PC-3 (cell line): ENCODE measurements around the gene DGKD.

Experiments
- EZH2phosphoT487 ChIP-seq: fragments of 300-600 bp; sonication (generic); IDR thresholded peaks from 2 replicates; pipeline ENCODE4 v1.6.1; 2018; ENCODE audit warnings: mild to moderate bottlenecking, antibody characterized with exemption, low read length, borderline replicate concordance
- TF ChIP-seq, protein P1 (sequence below): fragments of 300-600 bp; sonication (generic); conservative IDR thresholded peaks from 2 replicates; pipeline ENCODE4 v1.5.1; 2017; ENCODE audit warnings: antibody characterized with exemption, low read depth, mild to moderate bottlenecking, low read length

DNA sequence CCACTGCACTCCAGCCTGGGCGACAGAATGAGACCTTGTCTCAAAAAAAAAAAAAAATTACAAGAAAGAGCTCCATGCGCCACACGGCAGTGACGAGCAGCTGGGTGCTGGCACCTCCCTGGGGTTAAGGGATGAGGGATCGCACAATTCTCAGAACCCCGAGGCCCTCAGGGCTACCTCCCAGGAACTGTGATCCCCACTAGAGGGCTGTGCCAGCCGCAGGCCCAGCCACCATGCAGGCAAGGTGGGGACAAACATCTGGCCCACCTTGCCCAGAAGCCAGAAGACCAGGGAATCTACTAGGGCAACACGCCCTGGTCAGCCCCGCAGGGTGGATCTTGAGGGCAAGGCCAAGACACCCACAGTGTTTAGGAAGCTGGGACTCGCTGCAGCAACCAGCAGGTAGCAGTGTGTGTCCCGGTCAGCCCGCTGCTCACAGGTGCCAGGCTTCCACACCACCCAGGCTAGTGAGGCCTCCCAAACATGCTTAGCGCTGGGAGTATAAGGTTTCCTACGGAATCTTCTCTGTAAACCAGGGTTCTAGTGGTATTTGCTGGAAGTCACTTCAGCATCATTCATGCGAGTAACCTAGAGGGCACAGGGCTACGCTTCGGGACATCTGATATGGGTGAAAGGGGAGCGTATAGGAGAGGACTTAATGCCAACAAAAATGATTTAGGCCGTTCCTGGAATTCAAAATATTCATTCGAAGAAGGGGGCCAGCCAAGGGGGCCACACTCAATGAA is 39.9 kb upstream of the DGKD start:
- TF ChIP-seq, protein P1, sequence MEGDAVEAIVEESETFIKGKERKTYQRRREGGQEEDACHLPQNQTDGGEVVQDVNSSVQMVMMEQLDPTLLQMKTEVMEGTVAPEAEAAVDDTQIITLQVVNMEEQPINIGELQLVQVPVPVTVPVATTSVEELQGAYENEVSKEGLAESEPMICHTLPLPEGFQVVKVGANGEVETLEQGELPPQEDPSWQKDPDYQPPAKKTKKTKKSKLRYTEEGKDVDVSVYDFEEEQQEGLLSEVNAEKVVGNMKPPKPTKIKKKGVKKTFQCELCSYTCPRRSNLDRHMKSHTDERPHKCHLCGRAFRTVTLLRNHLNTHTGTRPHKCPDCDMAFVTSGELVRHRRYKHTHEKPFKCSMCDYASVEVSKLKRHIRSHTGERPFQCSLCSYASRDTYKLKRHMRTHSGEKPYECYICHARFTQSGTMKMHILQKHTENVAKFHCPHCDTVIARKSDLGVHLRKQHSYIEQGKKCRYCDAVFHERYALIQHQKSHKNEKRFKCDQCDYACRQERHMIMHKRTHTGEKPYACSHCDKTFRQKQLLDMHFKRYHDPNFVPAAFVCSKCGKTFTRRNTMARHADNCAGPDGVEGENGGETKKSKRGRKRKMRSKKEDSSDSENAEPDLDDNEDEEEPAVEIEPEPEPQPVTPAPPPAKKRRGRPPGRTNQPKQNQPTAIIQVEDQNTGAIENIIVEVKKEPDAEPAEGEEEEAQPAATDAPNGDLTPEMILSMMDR, result no peak
- no peak for TF ChIP-seq EZH2phosphoT487
